WTC11 (cell line): ENCODE measurements around the gene DGKG.

Source experiments
- ATF1 ChIP-seq: sonication (generic); formaldehyde crosslinking; IDR thresholded peaks from 2 replicates; pipeline ENCODE4 v1.8.1; 2023; ENCODE audit warnings: mild to moderate bottlenecking, moderate library complexity, missing genetic modification reagents
- JAZF1 ChIP-seq: fragments of 250-450 bp; sonication (Bioruptor Pico); IDR thresholded peaks from 2 replicates; pipeline ENCODE4 v1.9.0; 2021; ENCODE audit warnings: moderate library complexity, mild to moderate bottlenecking, inconsistent platforms
- TEAD4 ChIP-seq: sonication (generic); formaldehyde crosslinking; IDR thresholded peaks from 2 replicates; pipeline ENCODE4 v1.8.0; 2022; ENCODE audit warnings: mild to moderate bottlenecking, missing genetic modification reagents
- ZNF416 ChIP-seq: fragments of 250-450 bp; sonication (Bioruptor Pico); IDR thresholded peaks from 2 replicates; pipeline ENCODE4 v1.9.0; 2021; ENCODE audit warnings: mild to moderate bottlenecking, inconsistent platforms
- TF ChIP-seq, protein P1 (sequence below): sonication (generic); formaldehyde crosslinking; IDR thresholded peaks from 2 replicates; pipeline ENCODE4 v1.8.1; 2022; ENCODE audit warnings: missing genetic modification reagents, borderline replicate concordance
- TF ChIP-seq, protein P2 (sequence below): sonication (generic); formaldehyde crosslinking; conservative IDR thresholded peaks from 2 replicates; pipeline ENCODE4 v1.8.1; 2023; ENCODE audit warnings: mild to moderate bottlenecking, low read depth, missing genetic modification reagents, moderate library complexity
- TF ChIP-seq, protein P3 (sequence below): fragments of 200-600 bp; IDR thresholded peaks from 2 replicates; pipeline ENCODE4 v1.8.0; 2022; ENCODE audit warnings: antibody characterized with exemption
- TF ChIP-seq, protein P4 (sequence below): sonication (generic); formaldehyde crosslinking; IDR thresholded peaks from 2 replicates; pipeline ENCODE4 v1.8.1; 2023; ENCODE audit warnings: mild to moderate bottlenecking, missing genetic modification reagents, moderate library complexity
- TF ChIP-seq, protein P5 (sequence below): sonication (generic); formaldehyde crosslinking; IDR thresholded peaks from 2 replicates; pipeline ENCODE4 v1.8.1; 2023; ENCODE audit warnings: mild to moderate bottlenecking, missing genetic modification reagents, moderate library complexity

DNA sequence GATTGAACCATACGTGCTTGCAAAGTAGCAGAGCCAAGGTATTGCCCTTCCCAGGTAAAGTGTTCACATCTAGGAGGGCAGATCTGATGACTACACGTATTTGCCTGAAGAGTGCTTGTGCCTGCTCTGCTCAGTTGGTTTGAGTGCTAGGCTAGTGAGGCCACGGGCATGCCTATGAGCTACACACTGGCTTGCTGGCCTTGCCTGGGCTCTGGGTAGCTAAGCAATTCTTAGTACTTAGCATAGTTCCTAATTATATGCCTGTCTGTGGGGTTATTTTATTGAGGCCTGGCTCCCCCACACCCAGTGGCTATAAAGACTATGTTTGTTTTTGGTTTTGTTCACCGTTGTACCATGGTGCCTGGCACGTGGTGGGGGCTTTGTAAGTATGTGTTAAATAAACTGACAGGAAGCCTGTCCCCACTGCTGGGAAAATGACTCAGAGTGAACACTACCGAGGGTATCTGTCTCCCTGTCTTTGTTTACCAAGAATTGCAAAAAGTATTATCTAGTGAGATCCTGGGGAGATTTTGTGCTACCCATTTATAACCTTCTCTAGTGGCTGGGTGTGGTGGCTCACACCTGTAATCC, 181.0 kb downstream of the DGKG start:
- TF ChIP-seq, protein P1, sequence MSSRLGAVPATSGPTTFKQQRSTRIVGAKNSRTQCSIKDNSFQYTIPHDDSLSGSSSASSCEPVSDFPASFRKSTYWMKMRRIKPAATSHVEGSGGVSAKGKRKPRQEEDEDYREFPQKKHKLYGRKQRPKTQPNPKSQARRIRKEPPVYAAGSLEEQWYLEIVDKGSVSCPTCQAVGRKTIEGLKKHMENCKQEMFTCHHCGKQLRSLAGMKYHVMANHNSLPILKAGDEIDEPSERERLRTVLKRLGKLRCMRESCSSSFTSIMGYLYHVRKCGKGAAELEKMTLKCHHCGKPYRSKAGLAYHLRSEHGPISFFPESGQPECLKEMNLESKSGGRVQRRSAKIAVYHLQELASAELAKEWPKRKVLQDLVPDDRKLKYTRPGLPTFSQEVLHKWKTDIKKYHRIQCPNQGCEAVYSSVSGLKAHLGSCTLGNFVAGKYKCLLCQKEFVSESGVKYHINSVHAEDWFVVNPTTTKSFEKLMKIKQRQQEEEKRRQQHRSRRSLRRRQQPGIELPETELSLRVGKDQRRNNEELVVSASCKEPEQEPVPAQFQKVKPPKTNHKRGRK, result no peak
- TF ChIP-seq, protein P2, sequence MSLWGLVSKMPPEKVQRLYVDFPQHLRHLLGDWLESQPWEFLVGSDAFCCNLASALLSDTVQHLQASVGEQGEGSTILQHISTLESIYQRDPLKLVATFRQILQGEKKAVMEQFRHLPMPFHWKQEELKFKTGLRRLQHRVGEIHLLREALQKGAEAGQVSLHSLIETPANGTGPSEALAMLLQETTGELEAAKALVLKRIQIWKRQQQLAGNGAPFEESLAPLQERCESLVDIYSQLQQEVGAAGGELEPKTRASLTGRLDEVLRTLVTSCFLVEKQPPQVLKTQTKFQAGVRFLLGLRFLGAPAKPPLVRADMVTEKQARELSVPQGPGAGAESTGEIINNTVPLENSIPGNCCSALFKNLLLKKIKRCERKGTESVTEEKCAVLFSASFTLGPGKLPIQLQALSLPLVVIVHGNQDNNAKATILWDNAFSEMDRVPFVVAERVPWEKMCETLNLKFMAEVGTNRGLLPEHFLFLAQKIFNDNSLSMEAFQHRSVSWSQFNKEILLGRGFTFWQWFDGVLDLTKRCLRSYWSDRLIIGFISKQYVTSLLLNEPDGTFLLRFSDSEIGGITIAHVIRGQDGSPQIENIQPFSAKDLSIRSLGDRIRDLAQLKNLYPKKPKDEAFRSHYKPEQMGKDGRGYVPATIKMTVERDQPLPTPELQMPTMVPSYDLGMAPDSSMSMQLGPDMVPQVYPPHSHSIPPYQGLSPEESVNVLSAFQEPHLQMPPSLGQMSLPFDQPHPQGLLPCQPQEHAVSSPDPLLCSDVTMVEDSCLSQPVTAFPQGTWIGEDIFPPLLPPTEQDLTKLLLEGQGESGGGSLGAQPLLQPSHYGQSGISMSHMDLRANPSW (CRISPR knock-in tag), result no peak
- TF ChIP-seq, protein P3, sequence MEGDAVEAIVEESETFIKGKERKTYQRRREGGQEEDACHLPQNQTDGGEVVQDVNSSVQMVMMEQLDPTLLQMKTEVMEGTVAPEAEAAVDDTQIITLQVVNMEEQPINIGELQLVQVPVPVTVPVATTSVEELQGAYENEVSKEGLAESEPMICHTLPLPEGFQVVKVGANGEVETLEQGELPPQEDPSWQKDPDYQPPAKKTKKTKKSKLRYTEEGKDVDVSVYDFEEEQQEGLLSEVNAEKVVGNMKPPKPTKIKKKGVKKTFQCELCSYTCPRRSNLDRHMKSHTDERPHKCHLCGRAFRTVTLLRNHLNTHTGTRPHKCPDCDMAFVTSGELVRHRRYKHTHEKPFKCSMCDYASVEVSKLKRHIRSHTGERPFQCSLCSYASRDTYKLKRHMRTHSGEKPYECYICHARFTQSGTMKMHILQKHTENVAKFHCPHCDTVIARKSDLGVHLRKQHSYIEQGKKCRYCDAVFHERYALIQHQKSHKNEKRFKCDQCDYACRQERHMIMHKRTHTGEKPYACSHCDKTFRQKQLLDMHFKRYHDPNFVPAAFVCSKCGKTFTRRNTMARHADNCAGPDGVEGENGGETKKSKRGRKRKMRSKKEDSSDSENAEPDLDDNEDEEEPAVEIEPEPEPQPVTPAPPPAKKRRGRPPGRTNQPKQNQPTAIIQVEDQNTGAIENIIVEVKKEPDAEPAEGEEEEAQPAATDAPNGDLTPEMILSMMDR, result no peak
- TF ChIP-seq JAZF1 (CRISPR knock-in tag) (no peak), TEAD4 (CRISPR knock-in tag) (no peak), ZNF416 (CRISPR knock-in tag) (no peak), ATF1 (CRISPR knock-in tag) (no peak)
- TF ChIP-seq, protein P4, sequence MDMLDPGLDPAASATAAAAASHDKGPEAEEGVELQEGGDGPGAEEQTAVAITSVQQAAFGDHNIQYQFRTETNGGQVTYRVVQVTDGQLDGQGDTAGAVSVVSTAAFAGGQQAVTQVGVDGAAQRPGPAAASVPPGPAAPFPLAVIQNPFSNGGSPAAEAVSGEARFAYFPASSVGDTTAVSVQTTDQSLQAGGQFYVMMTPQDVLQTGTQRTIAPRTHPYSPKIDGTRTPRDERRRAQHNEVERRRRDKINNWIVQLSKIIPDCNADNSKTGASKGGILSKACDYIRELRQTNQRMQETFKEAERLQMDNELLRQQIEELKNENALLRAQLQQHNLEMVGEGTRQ (CRISPR knock-in tag), result no peak
- TF ChIP-seq, protein P5, sequence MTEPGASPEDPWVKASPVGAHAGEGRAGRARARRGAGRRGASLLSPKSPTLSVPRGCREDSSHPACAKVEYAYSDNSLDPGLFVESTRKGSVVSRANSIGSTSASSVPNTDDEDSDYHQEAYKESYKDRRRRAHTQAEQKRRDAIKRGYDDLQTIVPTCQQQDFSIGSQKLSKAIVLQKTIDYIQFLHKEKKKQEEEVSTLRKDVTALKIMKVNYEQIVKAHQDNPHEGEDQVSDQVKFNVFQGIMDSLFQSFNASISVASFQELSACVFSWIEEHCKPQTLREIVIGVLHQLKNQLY, result no peak
